ENCODE data around the gene NELL1. TPM values are rescaled to one million over a fixed set of nuclear protein-coding genes. Genes with fewer than 3 reads are reported as not detected.

NELL1 gene
- total and polyA plus RNA-seq, 2 experiments from 2014 or later: 2.1 to 7.7 TPM

DNA sequence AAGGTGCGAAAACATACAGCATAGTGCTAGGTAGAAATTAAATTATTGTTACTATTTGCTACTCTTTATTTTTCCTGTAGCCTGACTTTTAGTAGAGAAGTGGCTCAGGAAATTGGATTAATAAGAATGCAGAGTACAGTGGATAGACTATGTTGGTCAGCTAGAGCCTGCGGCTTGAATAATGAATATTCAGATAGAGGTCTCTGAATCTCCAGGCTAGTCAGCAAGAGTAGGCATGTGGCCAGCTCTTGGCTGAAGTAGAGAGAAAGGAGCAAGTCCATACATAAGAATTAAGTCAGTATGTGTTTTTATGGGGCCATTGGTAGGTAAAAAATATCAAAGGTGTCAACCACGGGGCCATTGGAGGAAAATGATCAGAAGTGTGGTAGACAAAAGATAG, 413.5 kb downstream of the NELL1 start:
- Histone ChIP-seq H3K27me3 (no peaks in the 10 kb centered on the region), H3K9me3 (ENCODE audit: low read depth) (no peaks in the 10 kb centered on the region), H3K27ac (no peak overlapping the region), H3K36me3 (no peaks in the 10 kb centered on the region), H3K4me1 (ENCODE audit: low read depth) (peaks cover 3% of the 10 kb centered on the region), H3K4me3 (no peak overlapping the region)
- DNase-seq (ENCODE audit: low read depth in 1 of 2, low spot score in 1 of 2): no peak
- TF ChIP-seq CTCF (IDR thresholded peaks at IDR 0.05; ENCODE audit: low read depth, low read length): no peak

GRCh38 chr11:21088930-21089329, 419.5 kb downstream of the NELL1 start:
- Histone ChIP-seq H3K4me3 (no peak overlapping the region), H3K27me3 (no peaks in the 10 kb centered on the region), H3K27ac (no peak overlapping the region), H3K4me1 (ENCODE audit: low read depth) (no peaks in the 10 kb centered on the region), H3K36me3 (no peaks in the 10 kb centered on the region), H3K9me3 (ENCODE audit: low read depth) (no peaks in the 10 kb centered on the region)
- no peak for DNase-seq (ENCODE audit: low read depth in 1 of 2, low spot score in 1 of 2)
- no peak for TF ChIP-seq CTCF (IDR thresholded peaks at IDR 0.05; ENCODE audit: low read depth, low read length)

DNA sequence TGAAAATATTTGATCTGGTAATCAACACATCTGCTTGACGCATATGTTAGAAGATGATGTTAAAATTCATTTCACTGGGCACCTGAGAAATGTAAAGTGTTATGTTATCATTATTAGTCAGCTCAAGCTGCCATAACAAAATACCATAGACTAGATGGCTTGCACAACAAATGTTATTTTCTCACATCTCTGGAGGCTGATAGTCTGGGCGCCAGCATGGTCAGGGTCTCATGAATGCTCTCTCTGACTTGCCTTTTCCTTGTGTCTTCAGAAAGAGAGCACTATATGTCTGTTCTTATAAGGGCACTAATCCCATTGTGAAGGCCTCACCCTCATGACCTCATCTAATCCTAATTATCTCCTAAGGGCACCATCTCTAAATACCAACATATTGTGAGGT, 435.3 kb downstream of the NELL1 start:
- no peaks in the 10 kb centered on the region for H3K36me3 ChIP-seq
- no peaks in the 10 kb centered on the region for H3K9me3 ChIP-seq (ENCODE audit: low read depth)
- no peaks in the 10 kb centered on the region for H3K4me1 ChIP-seq (ENCODE audit: low read depth)
- no peak overlapping the region for H3K27ac ChIP-seq
- DNase-seq (ENCODE audit: low read depth in 1 of 2, low spot score in 1 of 2): no peak
- no peaks in the 10 kb centered on the region for H3K27me3 ChIP-seq
- no peak for TF ChIP-seq CTCF (IDR thresholded peaks at IDR 0.05; ENCODE audit: low read depth, low read length)
- H3K4me3 ChIP-seq: no peak overlapping the region

- Histone ChIP-seq H3K9me3 (ENCODE audit: low read depth) (no peaks in the 10 kb centered on the region), H3K4me1 (ENCODE audit: low read depth) (no peaks in the 10 kb centered on the region), H3K4me3 (no peak overlapping the region), H3K27ac (no peak overlapping the region), H3K27me3 (no peaks in the 10 kb centered on the region), H3K36me3 (no peaks in the 10 kb centered on the region)
- TF ChIP-seq CTCF (IDR thresholded peaks at IDR 0.05; ENCODE audit: low read depth, low read length): no peak
- DNase-seq (ENCODE audit: low read depth in 1 of 2, low spot score in 1 of 2): no peak
Measured at GRCh38 chr11:21105196-21105917, 436.0 kb downstream of the NELL1 start.

DNA sequence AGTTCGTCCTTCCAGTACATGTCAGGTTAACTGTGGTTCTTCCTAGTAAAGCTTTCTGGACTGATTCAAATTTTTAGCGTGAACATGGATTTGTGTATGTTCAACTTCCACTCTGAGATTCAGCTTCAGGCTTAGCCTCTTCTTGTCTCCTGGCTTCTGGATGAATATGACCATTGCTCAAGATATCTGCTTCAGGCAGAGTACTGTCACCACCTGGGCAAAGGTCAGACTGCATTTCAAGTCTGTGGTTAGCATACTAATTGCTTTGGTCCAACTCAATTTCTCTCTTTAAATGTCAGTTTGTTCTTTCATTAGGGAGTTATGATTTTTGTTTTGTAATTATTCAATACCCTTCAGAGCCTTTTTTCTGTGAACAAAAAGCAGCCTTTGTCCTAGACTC, 440.0 kb downstream of the NELL1 start:
- H3K9me3 ChIP-seq (ENCODE audit: low read depth): no peaks in the 10 kb centered on the region
- no peaks in the 10 kb centered on the region for H3K4me1 ChIP-seq (ENCODE audit: low read depth)
- H3K4me3 ChIP-seq: no peak overlapping the region
- no peaks in the 10 kb centered on the region for H3K27me3 ChIP-seq
- H3K27ac ChIP-seq: no peak overlapping the region
- H3K36me3 ChIP-seq: no peaks in the 10 kb centered on the region
- no peak for DNase-seq (ENCODE audit: low read depth in 1 of 2, low spot score in 1 of 2)
- TF ChIP-seq CTCF (IDR thresholded peaks at IDR 0.05; ENCODE audit: low read depth, low read length): no peak

All from cardiac muscle cell (in vitro differentiated cells and primary cell).